GM12891 (cell line): Measurements from ENCODE around the gene ARPC2.

Experiments
- DNase-seq: peaks from one replicate; pipeline ENCODE4 v3.0.0; 2011; ENCODE audit warnings: low spot score; ENCODE audit not compliant: insufficient read length
- FAIRE-seq: peaks from 2 replicates; lab custom pipeline; 2011; peaks lifted over from hg19 to GRCh38; lab: Jason Lieb, UNC
- PAX5 ChIP-seq: IDR thresholded peaks from 2 replicates; pipeline ENCODE4 v1.6.1; 2011; ENCODE audit warnings: low read length, moderate library complexity, mild to moderate bottlenecking; ENCODE audit not compliant: insufficient read depth, severe bottlenecking
- POLR2A ChIP-seq: IDR thresholded peaks from 2 replicates; pipeline ENCODE4 v1.6.1; 2011; ENCODE audit warnings: low read depth, low read length, control low read depth
- POLR2AphosphoS5 ChIP-seq: IDR thresholded peaks from 2 replicates; pipeline ENCODE4 v1.6.1; 2011; ENCODE audit warnings: low read depth, low read length, control low read depth
- POU2F2 ChIP-seq: IDR thresholded peaks from 2 replicates; pipeline ENCODE4 v1.6.1; 2011; ENCODE audit warnings: low read depth, mild to moderate bottlenecking, control low read depth, low read length, moderate library complexity
- SPI1 ChIP-seq: IDR thresholded peaks from 2 replicates; pipeline ENCODE4 v1.6.1; 2011; ENCODE audit warnings: low read depth, low read length, control low read depth
- TAF1 ChIP-seq: IDR thresholded peaks from 2 replicates; pipeline ENCODE4 v1.6.1; 2011; ENCODE audit warnings: low read depth, low read length, control low read depth

Gene ARPC2

GRCh38 chr2:218229239-218229638 lies 12.2 kb downstream of the ARPC2 start:
- DNase-seq, result peak; percentile 42
- TF ChIP-seq SPI1, result peak; percentile 51; the same call in 1 of the 2 replicates
- no peak for TF ChIP-seq POU2F2
- peak; percentile 74 for FAIRE-seq

GRCh38 chr2:218229851-218230250 lies 12.9 kb downstream of the ARPC2 start:
- TF ChIP-seq POLR2AphosphoS5 (peak; percentile 35; the same call in 1 of the 2 replicates), PAX5 (no peak)
- DNase-seq (no peak), FAIRE-seq (no peak)

GRCh38 chr2:218230882-218231281 lies 13.9 kb downstream of the ARPC2 start:
- no peak for DNase-seq
- TF ChIP-seq POLR2AphosphoS5, result no peak
- no peak for TF ChIP-seq POU2F2
- no peak for TF ChIP-seq SPI1
- no peak for TF ChIP-seq POLR2A
- no peak for TF ChIP-seq PAX5
- no peak for TF ChIP-seq TAF1
- peak; percentile 80 for FAIRE-seq

GRCh38 chr2:218233543-218233942 lies 16.6 kb downstream of the ARPC2 start:
- no peak for FAIRE-seq
- TF ChIP-seq PAX5 (no peak), POLR2AphosphoS5 (no peak), TAF1 (no peak), POLR2A (no peak), SPI1 (no peak), POU2F2 (no peak)
- DNase-seq, result no peak

- no peak for DNase-seq
- TF ChIP-seq TAF1, result no peak
- TF ChIP-seq PAX5, result no peak
- TF ChIP-seq POU2F2, result no peak
- TF ChIP-seq POLR2A, result no peak
- no peak for TF ChIP-seq SPI1
- no peak for TF ChIP-seq POLR2AphosphoS5
- FAIRE-seq, result no peak
These were observed 17.5 kb downstream of the ARPC2 start for GRCh38 chr2:218234521-218234920.

GRCh38 chr2:218235017-218235416 lies 18.0 kb downstream of the ARPC2 start:
- no peak for DNase-seq
- TF ChIP-seq POLR2AphosphoS5 (no peak), PAX5 (no peak), TAF1 (no peak), POLR2A (no peak), POU2F2 (no peak), SPI1 (no peak)
- no peak for FAIRE-seq

GRCh38 chr2:218236829-218237228 lies 19.8 kb downstream of the ARPC2 start:
- DNase-seq (no peak), FAIRE-seq (no peak)
- TF ChIP-seq TAF1, result no peak
- TF ChIP-seq PAX5, result no peak
- TF ChIP-seq POLR2A, result no peak
- TF ChIP-seq SPI1, result no peak
- TF ChIP-seq POLR2AphosphoS5, result no peak
- no peak for TF ChIP-seq POU2F2

- no peak for DNase-seq
- TF ChIP-seq SPI1 (no peak), TAF1 (no peak), PAX5 (no peak), POU2F2 (no peak), POLR2AphosphoS5 (no peak), POLR2A (no peak)
- FAIRE-seq, result no peak
These were observed 21.9 kb downstream of the ARPC2 start for GRCh38 chr2:218238887-218239286.

- DNase-seq (no peak), FAIRE-seq (no peak)
- TF ChIP-seq POU2F2, result no peak
- TF ChIP-seq POLR2AphosphoS5, result no peak
These were observed 27.2 kb downstream of the ARPC2 start for GRCh38 chr2:218244204-218244603.

- no peak for DNase-seq
- no peak for FAIRE-seq
- TF ChIP-seq POLR2AphosphoS5 (no peak), POU2F2 (no peak), SPI1 (no peak), POLR2A (no peak), TAF1 (no peak), PAX5 (no peak)
These were observed 27.7 kb downstream of the ARPC2 start for GRCh38 chr2:218244665-218245064.

- FAIRE-seq, result no peak
- TF ChIP-seq POLR2A (peak; percentile 22; the same call in 1 of the 2 replicates), TAF1 (no peak), SPI1 (no peak), POU2F2 (no peak)
These were observed 28.2 kb downstream of the ARPC2 start for GRCh38 chr2:218245214-218245613.

More at GRCh38 chr2:218245214-218245613, 28.2 kb downstream of the ARPC2 start:
- no peak for DNase-seq
